Pericardium fibroblast (primary cell): ENCODE measurements around the gene PSMD6. TPM values are rescaled to one million over a fixed set of nuclear protein-coding genes. Genes with fewer than 3 reads are reported as not detected.

Source experiments
- total RNA-seq: library from RNA; depleted of rRNA; stranded (reverse); fragments of >200 nt; gene quantifications from 2 replicates; pipeline ENCODE4 v1.2.3, GENCODE V29; 2015

Gene PSMD6
- 53.0 and 67.9 TPM in 2 replicates for total RNA-seq

DNA sequence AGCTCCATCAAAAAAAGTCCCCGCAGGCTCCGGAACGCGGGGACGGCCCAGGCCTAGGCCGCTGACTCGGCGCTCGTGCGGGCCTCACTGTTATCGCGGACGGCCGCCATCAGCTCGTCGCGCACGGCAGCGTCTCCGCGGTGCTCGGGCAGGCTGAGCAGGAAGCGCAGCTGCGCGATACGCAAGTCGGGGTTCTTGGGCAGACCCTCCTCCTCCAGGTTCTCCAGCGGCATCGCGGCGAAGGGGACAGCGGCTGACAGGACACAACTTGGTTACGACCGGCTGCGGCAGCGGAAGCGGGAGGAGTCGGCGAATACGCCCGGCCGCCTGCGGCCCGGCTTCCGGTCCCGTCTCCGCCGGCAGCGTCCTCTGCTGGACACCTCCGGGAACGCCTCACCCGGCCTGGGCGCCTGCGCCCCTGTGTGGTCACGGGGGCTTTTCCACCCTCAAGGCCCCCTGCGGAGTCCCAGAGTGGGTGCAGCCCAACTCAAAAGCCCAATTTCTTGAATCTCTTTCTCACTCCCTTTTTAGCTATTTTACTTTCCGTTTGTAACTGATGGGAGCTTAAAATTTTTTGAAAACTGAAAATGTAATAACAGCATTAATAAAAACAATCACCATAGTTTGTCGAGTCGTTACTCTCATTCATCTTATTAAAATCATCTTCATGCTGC lies at the start of gene PSMD6:
Gene PSMD6, minus strand, starts transcription at position 308 of the 674 bp plus-strand sequence. Its CDS starts 75 bp downstream, at position 233.

Other genes with a start within 250 kb of the PSMD6 start
- not detected in 2 replicates for gene C3orf49, start 204.2 kb downstream of the PSMD6 start, total RNA-seq
- 46.4 and 47.0 TPM in 2 replicates for gene THOC7, start 159.7 kb downstream of the PSMD6 start, total RNA-seq
- gene ATXN7, start 159.6 kb downstream of the PSMD6 start, total RNA-seq = 5.5 and 8.9 TPM in 2 replicates
- not detected in 2 replicates for gene SCAANT1, start 111.1 kb downstream of the PSMD6 start, total RNA-seq
- 22.9 and 26.3 TPM in 2 replicates for gene PRICKLE2, start 202.0 kb upstream of the PSMD6 start, total RNA-seq